Measurements from ENCODE around the gene FAM120C.

DNA sequence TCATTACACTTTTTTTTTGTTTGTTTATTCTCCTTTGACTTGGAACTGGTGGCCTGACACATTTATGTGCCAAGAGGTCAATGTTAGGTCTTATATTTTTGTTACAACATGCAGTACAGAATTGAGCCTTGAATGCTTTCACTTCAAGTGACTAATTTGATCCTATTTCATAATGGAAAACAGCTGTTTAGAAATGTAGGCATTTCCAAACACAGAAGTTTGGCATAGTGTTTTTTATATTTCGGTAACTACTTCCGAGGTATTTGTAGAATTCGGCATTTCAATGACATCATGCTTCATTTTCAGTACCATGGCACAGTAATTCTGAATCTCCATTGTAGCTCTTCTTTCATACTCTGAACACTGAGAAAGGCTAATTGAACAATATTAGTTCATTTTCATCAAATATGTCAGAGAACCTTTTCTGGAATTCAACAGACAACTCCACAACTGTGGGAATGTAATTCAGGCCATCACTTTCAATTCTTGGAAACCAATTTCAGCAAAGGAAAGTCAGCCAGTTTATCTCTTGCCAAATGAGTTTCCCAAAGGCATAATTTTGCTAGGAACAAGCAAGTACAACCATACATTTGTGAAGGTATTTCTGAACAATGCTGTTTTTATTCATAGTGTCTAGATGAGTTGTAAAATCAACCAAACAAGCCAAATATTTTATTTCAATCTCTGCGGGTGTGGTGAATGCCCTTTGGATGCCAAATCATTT lies 11.4 kb downstream of the FAM120C start:
- no peak for TF ChIP-seq CTCF (IDR thresholded peaks at IDR 0.05)
- TF ChIP-seq POLR2A (IDR thresholded peaks at IDR 0.05), result no peak

Data from thyroid gland (tissue), 4 donors.